Stimulated activated CD8-positive, alpha-beta memory T cell treated with anti-CD3 and anti-CD28 coated beads, Interleukin-4, amount 100 ng/mL, for 24 hours (primary cell): Measurements from ENCODE around the gene FABP3.

Experiments
- DNase-seq: peaks from one replicate; pipeline ENCODE4 v3.0.0-alpha.2; 2020; ENCODE audit warnings: low read depth

FABP3 gene

GRCh38 chr1:31371121-31371959, 1.5 kb downstream of the FABP3 start:
- no peak for DNase-seq

- no peak for DNase-seq
Measured at GRCh38 chr1:31370565-31370964, 2.3 kb downstream of the FABP3 start.

GRCh38 chr1:31370021-31370420, 2.9 kb downstream of the FABP3 start:
- DNase-seq, result no peak

DNA sequence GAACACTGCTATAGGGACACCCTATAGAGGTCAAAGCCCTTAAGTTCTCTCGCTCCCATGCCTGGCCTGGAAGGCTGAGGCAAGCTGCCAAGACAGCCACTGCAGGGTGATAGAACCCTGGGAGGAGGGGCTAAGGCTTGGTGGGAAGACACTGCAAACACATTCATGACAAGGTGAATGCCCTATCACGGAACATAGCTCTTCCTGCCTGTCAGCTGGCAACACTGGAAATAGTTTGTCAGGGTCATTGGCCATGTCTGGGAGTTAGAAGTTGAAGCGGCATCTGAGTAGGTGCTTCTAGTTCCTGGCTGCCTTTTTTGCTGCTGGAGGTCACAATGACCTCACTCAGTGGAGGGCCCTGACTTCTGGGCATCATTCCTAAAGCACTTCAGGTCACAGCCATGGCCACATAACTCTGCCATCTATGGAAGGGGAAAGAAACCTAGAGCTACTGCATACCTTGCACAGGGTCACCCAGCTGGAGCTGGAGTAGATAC, 4.2 kb downstream of the FABP3 start:
- DNase-seq, result no peak

GRCh38 chr1:31366796-31367195, 6.1 kb downstream of the FABP3 start:
- DNase-seq, result no peak

DNA sequence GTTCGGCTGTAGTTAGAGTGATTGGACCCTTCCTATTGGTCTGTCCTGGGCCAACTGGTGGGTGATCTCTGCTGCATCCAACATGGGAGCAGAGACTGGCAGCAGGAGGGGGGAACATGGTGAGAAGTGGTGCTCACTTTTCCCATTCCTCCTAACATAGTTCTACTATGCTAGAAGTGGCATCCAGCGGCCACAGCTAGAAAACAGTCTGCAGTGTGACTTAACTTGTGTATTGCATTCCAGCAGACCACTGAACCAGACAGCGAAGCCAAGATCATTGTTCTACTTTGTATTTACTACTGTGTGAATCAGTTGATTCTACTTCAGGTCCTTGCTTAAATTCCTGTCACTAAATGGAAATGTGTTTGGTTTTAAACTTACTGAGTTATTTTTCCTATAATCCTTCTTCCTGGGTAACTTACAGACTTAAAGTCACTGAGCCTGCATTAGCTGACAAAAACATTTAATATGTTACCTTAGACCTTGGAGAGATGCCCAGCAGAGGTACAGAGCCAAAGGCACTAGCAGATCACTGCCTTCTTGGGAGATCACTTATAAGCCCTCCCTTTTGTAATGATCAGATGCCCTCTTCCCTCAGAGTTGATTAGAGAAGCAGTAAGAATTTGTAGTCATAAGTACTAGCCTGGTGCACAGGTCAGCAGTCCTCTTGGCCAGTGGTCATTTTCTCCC, 8.2 kb downstream of the FABP3 start:
- DNase-seq, result no peak

DNA sequence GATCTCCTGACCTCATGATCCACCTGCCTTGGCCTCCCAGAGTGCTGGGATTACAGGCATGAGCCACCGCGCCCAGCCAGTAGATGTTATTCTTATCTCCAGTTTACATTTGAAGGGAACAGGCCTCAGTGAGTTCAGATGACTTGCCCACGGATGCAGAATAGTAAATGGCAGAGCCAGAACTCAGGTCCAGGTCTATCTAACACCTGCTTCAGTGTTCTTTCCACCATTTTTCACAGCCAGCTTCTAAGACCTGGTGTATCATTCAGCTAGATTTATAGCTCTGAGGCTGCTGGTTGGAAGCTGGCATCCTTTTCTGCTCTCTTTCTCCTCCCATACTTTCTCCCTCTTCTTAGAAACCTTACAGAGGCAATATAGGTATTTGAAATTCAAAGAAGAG, 10.8 kb downstream of the FABP3 start:
- DNase-seq, result no peak

- no peak for DNase-seq
Measured at GRCh38 chr1:31361607-31362006, 11.3 kb downstream of the FABP3 start.

- no peak for DNase-seq
Measured at GRCh38 chr1:31356427-31356826, 16.4 kb downstream of the FABP3 start.

- DNase-seq, result no peak
Measured at GRCh38 chr1:31354283-31354682, 18.6 kb downstream of the FABP3 start.

DNA sequence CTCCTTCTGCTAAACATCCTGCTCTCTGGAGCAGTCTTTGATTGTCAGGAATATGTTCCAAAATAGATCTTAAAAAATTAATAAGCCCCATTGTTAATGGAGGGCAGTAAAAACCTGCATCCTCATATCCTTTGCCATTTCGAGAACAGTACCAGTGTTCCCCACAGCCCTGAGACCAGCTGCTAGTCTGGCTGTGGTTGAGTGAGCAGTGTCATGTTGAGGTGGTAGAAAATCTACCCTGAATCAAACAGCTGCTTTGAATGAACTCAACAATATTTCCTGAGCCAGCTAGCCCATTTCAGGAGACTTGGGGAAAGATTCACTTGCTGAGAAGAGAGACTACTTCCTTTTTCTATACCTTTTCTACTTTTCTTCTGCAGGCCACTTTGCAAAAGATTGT, 24.4 kb downstream of the FABP3 start:
- no peak for DNase-seq

DNA sequence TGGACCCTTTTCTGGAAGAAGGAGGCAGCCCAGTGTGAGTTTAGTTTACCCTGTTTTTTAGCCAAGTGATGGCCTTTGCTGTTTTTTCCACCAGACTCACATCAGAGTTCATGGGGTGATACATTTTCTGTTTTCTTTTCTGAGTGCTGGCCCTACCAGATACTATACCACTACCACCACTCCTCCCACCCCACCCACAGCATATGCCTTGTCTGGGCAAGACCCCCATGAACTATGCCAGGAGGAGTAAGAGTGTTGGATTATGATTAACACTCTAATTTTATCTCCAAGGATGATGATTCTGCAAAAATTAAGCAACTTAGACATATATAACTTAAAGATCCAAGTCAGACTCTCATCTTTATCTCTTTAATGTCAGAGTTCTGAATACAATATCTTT, 26.1 kb downstream of the FABP3 start:
- no peak for DNase-seq

DNA sequence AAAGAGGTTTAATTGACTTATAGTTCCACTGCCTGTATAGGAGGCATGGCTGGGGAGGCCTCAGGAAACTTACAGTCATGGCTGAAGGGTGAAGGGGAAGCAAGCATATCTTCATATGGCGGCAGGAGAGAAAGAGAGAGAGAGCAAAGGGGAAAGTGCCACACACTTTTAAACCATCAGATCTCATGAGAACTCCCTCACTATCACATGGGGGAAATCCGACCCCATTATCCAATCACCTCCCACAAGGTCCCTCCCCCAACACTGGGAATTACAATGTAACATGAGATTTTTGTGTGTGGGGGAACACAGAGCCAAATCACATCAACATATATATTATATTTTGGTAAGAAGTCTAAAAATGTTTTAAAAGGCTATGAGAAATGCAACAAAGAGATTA, 27.2 kb downstream of the FABP3 start:
- DNase-seq, result no peak

DNA sequence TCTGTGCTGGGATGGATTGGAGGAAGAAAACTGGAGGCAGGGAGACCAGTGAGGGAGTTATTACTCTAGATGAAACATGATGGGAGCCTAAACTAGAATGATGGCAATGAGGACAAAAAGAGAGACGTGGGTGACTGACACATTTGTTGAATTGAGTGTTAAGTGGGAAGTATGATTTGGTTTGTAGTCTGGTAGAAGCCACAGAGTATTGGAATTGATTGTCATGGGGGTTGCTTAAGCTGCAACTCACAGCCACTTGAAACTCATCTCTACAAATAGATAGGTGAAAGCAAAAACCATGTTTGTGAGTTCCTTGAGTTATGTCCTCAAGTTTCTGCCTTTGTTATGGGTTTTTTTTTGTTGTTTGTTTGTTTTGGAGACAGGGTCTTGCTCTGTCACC, 28.4 kb downstream of the FABP3 start:
- DNase-seq, result no peak

DNA sequence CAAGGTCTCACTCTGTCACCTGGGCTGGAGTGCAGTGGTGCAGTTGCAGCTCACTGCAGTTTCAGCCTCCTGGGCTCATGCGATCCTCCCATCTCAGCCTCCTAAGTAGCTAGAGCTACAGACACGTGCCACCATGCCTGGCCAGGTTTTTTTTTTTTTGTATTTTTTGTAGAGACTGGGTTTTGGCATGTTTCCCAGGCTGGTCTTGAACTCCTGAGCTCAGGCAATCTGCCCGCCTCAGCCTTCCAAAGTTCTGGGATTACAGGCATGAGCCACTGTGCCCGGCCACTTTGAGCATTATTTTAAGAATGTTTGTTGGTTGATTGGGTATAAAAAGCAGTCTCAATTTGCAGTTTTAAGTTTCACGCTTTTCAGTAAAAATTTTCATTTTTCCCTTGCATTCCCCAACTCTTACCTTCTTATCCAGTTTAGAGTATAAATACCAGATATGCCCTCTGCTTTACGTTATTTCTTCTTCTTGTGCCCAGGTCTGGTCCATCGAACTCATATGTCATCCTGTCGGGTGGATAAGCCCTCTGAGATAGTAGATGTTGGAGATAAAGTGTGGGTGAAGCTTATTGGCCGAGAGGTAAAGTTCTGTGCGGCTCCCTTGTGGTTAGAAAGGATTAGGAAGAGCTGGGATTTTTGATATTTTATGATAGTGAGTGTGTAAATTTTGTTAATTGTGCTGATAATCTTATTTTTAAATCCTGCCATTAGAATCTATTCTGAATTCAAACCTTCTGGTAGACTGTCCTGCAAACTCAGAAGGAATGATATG, 36.0 kb downstream of the FABP3 start:
- no peak for DNase-seq

DNA sequence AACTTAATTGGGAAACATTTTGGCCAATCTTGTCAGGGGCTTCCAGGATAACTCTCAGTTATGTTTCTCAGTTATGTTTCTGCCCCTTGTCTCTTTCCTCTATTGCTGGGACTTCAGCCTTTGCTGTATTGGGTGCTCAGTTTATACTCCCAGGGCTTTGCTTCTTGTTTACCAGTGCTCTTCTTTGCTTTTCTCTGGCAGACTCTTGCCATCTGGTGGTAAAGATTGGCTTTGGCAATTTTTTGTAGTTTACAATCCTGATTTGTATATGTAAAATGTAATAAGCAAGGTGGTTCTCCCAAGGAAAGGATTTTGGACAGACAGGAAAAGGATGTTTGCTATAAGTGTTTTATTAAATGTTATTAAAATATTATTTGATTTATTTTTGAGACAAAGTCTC, 37.9 kb downstream of the FABP3 start:
- DNase-seq, result no peak

DNA sequence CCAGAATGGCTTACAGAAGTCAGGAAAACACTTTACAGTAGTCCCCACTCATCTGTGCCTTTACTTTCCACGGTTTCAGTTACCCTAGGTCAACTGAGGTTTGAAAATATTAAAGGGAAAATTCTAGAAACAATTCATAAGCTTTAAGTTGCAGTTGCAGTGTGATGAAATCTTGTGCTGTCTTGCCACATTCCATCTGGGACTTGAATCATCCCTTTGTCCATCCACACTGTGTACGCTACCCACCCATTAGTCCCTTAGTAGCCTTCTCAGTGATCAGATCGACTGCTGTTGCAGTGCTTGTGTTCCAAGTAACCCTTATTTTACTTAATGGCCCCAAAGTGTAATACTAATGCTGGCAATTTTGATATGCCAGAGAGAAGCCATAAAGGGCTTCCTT, 45.5 kb downstream of the FABP3 start:
- no peak for DNase-seq

- DNase-seq, result no peak
Measured at GRCh38 chr1:31326461-31326860, 46.4 kb downstream of the FABP3 start.

- no peak for DNase-seq
Measured at GRCh38 chr1:31324992-31325391, 47.9 kb downstream of the FABP3 start.

DNA sequence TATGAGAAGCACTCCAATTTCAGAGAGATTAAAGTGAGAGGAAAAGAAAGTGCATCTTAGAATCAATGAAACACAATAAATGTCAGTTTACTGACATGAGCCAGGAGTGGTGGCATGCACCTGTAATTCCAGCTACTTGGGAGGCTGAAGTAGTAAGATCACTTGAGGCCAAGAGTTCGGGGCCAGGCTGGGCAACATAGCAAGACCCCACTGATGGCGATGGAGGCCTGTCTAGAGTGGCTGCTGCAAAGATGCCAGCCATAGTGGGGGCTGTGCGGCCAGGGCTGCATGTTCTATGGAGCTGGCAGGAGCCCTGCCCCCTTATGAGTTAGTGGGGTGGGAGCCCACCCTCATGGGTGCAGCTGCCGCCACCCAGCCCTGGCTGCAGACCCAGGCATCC, 48.8 kb downstream of the FABP3 start:
- DNase-seq, result no peak

DNA sequence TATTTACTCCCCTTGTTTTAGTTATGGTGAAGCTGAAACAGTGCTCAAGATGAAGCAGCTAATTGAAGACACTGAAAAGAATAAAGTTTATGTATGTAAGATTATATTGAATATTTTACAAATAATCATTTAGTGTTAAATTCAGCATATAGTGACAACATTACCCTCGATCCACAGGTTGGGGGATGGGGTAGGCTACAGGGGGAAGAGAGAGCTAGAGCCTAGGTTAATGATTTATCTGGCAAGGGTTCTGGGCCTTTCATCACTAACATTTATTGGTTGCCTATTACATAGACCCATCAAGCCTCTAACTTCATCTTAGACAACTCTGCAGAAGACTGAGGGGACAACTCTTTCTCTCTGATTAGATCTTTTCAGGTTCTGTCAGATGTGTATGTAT, 54.7 kb downstream of the FABP3 start:
- DNase-seq, result no peak

GRCh38 chr1:31315902-31316301, 57.0 kb downstream of the FABP3 start:
- no peak for DNase-seq
